ENCODE data around the gene PRR16.

The PRR16 gene

GRCh38 chr5:120518581-120518980 lies 54.5 kb downstream of the PRR16 start:
- DNase-seq: no peak

- DNase-seq: no peak
These were observed 63.2 kb downstream of the PRR16 start for GRCh38 chr5:120527251-120527650.

GRCh38 chr5:120528609-120529008 lies 64.5 kb downstream of the PRR16 start:
- no peak for DNase-seq

GRCh38 chr5:120529386-120529785 lies 65.3 kb downstream of the PRR16 start:
- DNase-seq: no peak

- no peak for DNase-seq
These were observed 67.1 kb downstream of the PRR16 start for GRCh38 chr5:120531215-120531614.

GRCh38 chr5:120532835-120533234 lies 68.7 kb downstream of the PRR16 start:
- DNase-seq: no peak

GRCh38 chr5:120533581-120533980 lies 69.5 kb downstream of the PRR16 start:
- DNase-seq: no peak

- DNase-seq: no peak
These were observed 71.8 kb downstream of the PRR16 start for GRCh38 chr5:120535900-120536299.

GRCh38 chr5:120538149-120538548 lies 74.0 kb downstream of the PRR16 start:
- DNase-seq: no peak

- DNase-seq: no peak
These were observed 74.5 kb downstream of the PRR16 start for GRCh38 chr5:120538644-120539043.

GRCh38 chr5:120539471-120539870 lies 75.4 kb downstream of the PRR16 start:
- no peak for DNase-seq

- no peak for DNase-seq
These were observed 76.0 kb downstream of the PRR16 start for GRCh38 chr5:120540097-120540496.

- no peak for DNase-seq
These were observed 79.9 kb downstream of the PRR16 start for GRCh38 chr5:120544043-120544442.

- DNase-seq: no peak
These were observed 80.9 kb downstream of the PRR16 start for GRCh38 chr5:120545007-120545406.

GRCh38 chr5:120545951-120546350 lies 81.9 kb downstream of the PRR16 start:
- DNase-seq: no peak

- DNase-seq: no peak
These were observed 82.8 kb downstream of the PRR16 start for GRCh38 chr5:120546922-120547321.

- DNase-seq: no peak
These were observed 86.3 kb downstream of the PRR16 start for GRCh38 chr5:120550358-120550757.

- no peak for DNase-seq
These were observed 88.5 kb downstream of the PRR16 start for GRCh38 chr5:120552638-120553037.

- no peak for DNase-seq
These were observed 91.2 kb downstream of the PRR16 start for GRCh38 chr5:120555345-120555744.

- DNase-seq: no peak
These were observed 99.9 kb downstream of the PRR16 start for GRCh38 chr5:120564013-120564412.

GRCh38 chr5:120567066-120567465 lies 103.0 kb downstream of the PRR16 start:
- no peak for DNase-seq

GRCh38 chr5:120567921-120568320 lies 103.8 kb downstream of the PRR16 start:
- DNase-seq: no peak

GRCh38 chr5:120568711-120569110 lies 104.6 kb downstream of the PRR16 start:
- DNase-seq: no peak

- DNase-seq: no peak
These were observed 112.5 kb downstream of the PRR16 start for GRCh38 chr5:120576588-120576987.

- no peak for DNase-seq
These were observed 118.5 kb downstream of the PRR16 start for GRCh38 chr5:120582635-120583034.

- no peak for DNase-seq
These were observed 122.5 kb downstream of the PRR16 start for GRCh38 chr5:120586646-120587045.
